HEK293T (cell line): ENCODE data around the gene DRAM1.

ENCODE experiments used
- BHLHE40 ChIP-seq: fragments of 450-650 bp; IDR thresholded peaks from 2 replicates; pipeline ENCODE4 v1.6.1; 2016; ENCODE audit warnings: mild to moderate bottlenecking, moderate library complexity, borderline replicate concordance
- ELF4 ChIP-seq: fragments of 450-650 bp; IDR thresholded peaks from 2 replicates; pipeline ENCODE4 v1.6.1; 2017; ENCODE audit warnings: antibody characterized with exemption
- NFRKB ChIP-seq: fragments of 450-650 bp; IDR thresholded peaks from 2 replicates; pipeline ENCODE4 v1.6.1; 2016; ENCODE audit warnings: mild to moderate bottlenecking, moderate library complexity
- SP1 ChIP-seq: fragments of 450-650 bp; IDR thresholded peaks from 2 replicates; pipeline ENCODE4 v1.6.1; 2017
- ZNF384 ChIP-seq: fragments of 450-650 bp; IDR thresholded peaks from 2 replicates; pipeline ENCODE4 v1.6.1; 2016

GRCh38 chr12:101866615-101867373 is 10.6 kb upstream of the DRAM1 start:
- no peak for TF ChIP-seq NFRKB
- TF ChIP-seq BHLHE40 = no peak
- TF ChIP-seq SP1 = no peak
- TF ChIP-seq ZNF384 = no peak
- no peak for TF ChIP-seq ELF4
